HEK293T (cell line): ENCODE results near the gene SIRPA.
A peak's percentile ranks its signal among the peaks of the same experiment; 100 is the strongest.

Experiments used
- CTCF ChIA-PET: fragments of 350-600 bp; formaldehyde crosslinking; extraction: SDS; loops from one replicate; lab custom pipeline; 2021; ENCODE audit warnings: antibody characterized with exemption, inconsistent platforms; lab: Yijun Ruan, JAX
- POLR2A ChIA-PET: fragments of 350-600 bp; formaldehyde crosslinking; extraction: SDS; loops from one replicate; lab custom pipeline; 2020; ENCODE audit warnings: antibody characterized with exemption, inconsistent platforms; lab: Yijun Ruan, JAX
- DNase-seq: peaks from one replicate; pipeline ENCODE4 v3.0.0; 2012; ENCODE audit warnings: mixed read lengths; ENCODE audit errors: extremely low spot score
- ARNT ChIP-seq: fragments of 450-650 bp; IDR thresholded peaks from 2 replicates; pipeline ENCODE4 v1.6.1; 2017; ENCODE audit warnings: mild to moderate bottlenecking
- BHLHE40 ChIP-seq: fragments of 450-650 bp; IDR thresholded peaks from 2 replicates; pipeline ENCODE4 v1.6.1; 2016; ENCODE audit warnings: mild to moderate bottlenecking, moderate library complexity, borderline replicate concordance
- CTBP1 ChIP-seq: fragments of 450-650 bp; IDR thresholded peaks from 2 replicates; pipeline ENCODE4 v1.6.1; 2016; ENCODE audit warnings: borderline replicate concordance
- ELF4 ChIP-seq: fragments of 450-650 bp; IDR thresholded peaks from 2 replicates; pipeline ENCODE4 v1.6.1; 2017; ENCODE audit warnings: antibody characterized with exemption
- FOXA1 ChIP-seq: fragments of 450-650 bp; IDR thresholded peaks from 2 replicates; pipeline ENCODE4 v1.6.1; 2016; ENCODE audit warnings: mild to moderate bottlenecking
- FOXK2 ChIP-seq: fragments of 450-650 bp; IDR thresholded peaks from 2 replicates; pipeline ENCODE4 v1.6.1; 2016; ENCODE audit warnings: mild to moderate bottlenecking
- FOXM1 ChIP-seq: fragments of 450-650 bp; IDR thresholded peaks from 2 replicates; pipeline ENCODE4 v1.6.1; 2017; ENCODE audit warnings: mild to moderate bottlenecking, borderline replicate concordance
- HDGF ChIP-seq: fragments of 450-650 bp; IDR thresholded peaks from 2 replicates; pipeline ENCODE4 v1.6.1; 2017; ENCODE audit warnings: antibody characterized with exemption, borderline replicate concordance
- L3MBTL2 ChIP-seq: fragments of 450-650 bp; conservative IDR thresholded peaks from 2 replicates; pipeline ENCODE4 v1.6.1; 2016; ENCODE audit warnings: mild to moderate bottlenecking
- LEF1 ChIP-seq: fragments of 450-650 bp; IDR thresholded peaks from 2 replicates; pipeline ENCODE4 v1.6.1; 2017; ENCODE audit warnings: mild to moderate bottlenecking, borderline replicate concordance
- NFRKB ChIP-seq: fragments of 450-650 bp; IDR thresholded peaks from 2 replicates; pipeline ENCODE4 v1.6.1; 2016; ENCODE audit warnings: mild to moderate bottlenecking, moderate library complexity
- SP1 ChIP-seq: fragments of 450-650 bp; IDR thresholded peaks from 2 replicates; pipeline ENCODE4 v1.6.1; 2017
- SUZ12 ChIP-seq: fragments of 450-650 bp; IDR thresholded peaks from 2 replicates; pipeline ENCODE4 v1.6.1; 2016; ENCODE audit warnings: mild to moderate bottlenecking
- TARDBP ChIP-seq: fragments of 450-650 bp; IDR thresholded peaks from 2 replicates; pipeline ENCODE4 v1.6.1; 2016
- ZNF384 ChIP-seq: fragments of 450-650 bp; IDR thresholded peaks from 2 replicates; pipeline ENCODE4 v1.6.1; 2016
- TF ChIP-seq, protein P1 (sequence below): fragments of 450-650 bp; IDR thresholded peaks from 2 replicates; pipeline ENCODE4 v1.6.1; 2016

Gene SIRPA

DNA sequence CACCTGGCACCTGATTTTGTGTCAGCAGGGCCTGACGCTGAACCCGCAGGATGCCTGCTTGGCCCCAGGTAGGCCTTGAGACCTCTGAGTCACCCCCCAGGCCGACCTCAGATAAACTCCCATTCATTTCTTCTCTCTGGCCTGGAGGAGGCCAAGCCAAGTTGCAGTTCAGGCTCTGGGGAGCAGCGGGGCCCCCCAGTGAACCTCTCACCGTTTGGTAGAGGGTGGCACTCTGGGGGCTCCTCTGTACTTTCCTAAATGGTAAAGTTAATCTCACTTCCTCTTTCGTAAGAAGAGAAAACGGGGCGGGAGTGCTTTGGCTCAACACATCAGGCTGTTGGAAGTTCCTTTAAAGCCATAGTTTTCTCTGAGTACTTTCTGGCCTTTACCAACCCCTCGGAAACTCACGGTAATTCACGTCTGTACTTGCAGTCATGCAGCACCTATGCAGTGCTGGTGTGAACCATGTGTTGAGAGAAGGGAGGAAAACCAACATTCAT lies 2.8 kb downstream of the SIRPA start:
- ChIA-PET POLR2A (no interaction called here), CTCF (no interaction called here)
- no peak for DNase-seq
- TF ChIP-seq FOXK2 (no peak), FOXA1 (no peak), SUZ12 (no peak), SP1 (no peak), TARDBP (no peak), HDGF (no peak), CTBP1 (no peak), FOXM1 (no peak), NFRKB (no peak)

DNA sequence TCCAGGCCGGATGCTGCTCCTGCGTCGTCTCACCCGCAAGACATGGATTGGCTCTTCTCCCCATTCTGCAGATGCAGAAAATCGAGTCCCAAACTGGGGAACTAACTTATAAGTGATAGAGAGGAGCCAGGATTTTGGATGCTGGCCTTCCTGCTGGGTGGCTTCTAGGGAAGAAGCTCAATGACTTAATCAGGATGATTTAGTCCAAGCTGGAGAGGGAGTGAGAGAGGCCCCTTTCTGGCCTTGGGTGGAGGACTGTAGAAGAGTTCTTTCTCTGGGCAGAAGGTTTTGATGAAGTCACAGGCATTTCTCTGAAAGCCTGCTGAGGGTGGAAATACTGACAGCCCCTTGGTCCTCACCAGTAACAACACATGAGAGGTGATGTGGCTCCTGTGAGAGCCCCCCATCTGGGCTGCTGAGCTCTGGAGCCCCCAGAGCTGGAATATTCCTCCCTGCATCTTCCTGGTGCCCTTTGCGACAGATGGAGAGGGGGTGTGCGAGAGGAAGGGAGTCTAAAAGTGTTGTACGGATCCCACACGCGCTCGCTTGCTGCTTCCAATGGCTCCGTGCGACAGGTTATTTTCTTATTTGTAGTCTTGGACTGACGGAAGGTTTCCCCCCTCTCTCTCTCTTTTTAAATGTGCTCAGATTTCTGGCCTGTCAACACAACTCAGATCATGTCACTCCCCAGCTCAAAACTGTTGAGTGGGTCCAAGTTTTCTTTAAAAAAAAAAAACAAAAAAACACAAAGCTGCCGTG lies 3.5 kb downstream of the SIRPA start:
- no peak for DNase-seq
- POLR2A ChIA-PET, result no interaction called here
- TF ChIP-seq HDGF, result no peak
- no peak for TF ChIP-seq ARNT
- TF ChIP-seq, protein P1, sequence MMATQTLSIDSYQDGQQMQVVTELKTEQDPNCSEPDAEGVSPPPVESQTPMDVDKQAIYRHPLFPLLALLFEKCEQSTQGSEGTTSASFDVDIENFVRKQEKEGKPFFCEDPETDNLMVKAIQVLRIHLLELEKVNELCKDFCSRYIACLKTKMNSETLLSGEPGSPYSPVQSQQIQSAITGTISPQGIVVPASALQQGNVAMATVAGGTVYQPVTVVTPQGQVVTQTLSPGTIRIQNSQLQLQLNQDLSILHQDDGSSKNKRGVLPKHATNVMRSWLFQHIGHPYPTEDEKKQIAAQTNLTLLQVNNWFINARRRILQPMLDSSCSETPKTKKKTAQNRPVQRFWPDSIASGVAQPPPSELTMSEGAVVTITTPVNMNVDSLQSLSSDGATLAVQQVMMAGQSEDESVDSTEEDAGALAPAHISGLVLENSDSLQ, result no peak
- TF ChIP-seq TARDBP, result no peak
- TF ChIP-seq ZNF384, result no peak
- CTCF ChIA-PET, result no interaction called here

DNA sequence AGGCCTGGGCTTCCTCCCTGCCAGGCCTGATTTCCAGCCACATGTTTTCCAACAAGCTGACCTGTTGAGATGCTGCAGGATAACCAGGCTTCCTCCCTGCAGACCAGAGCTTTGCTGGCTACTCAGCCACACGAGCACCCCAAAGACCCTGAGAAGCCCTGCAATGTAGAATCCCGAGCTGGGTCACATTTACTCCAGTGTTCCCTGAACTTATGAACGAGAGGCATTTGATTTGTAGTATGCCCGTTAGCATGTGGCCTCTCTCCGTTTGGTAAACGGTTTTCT lies 4.0 kb downstream of the SIRPA start:
- CTCF ChIA-PET, result no interaction called here
- TF ChIP-seq SP1 (no peak), ARNT (no peak), BHLHE40 (no peak), L3MBTL2 (no peak), TARDBP (no peak), HDGF (no peak), CTBP1 (no peak), ELF4 (no peak), ZNF384 (no peak), NFRKB (no peak), FOXK2 (no peak)
- TF ChIP-seq, protein P1, result no peak
- POLR2A ChIA-PET, result no interaction called here
- DNase-seq, result no peak

DNA sequence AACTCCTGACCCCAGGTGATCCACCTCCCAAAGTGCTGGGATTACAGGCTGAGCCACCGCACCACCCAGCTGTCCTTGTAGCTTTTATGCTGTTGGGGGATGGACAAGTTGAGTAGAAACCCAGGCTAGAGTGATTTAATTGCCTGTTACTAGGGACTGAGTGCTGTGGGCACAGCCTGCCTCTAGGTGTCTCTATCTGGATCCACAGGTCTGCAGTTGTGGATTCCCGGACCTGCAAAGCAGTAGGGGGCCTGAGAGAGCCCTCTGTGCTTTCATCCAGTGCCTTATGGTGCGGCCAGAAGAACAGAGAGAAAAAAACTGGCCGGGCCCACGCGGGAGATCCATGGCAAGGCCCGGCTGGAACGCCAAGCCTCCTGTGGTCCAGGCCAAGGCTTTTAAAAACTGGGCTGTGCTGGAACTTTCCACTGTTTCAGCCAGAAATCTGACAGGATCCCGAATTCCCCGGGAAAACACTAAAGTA lies 5.2 kb downstream of the SIRPA start:
- no peak for TF ChIP-seq NFRKB
- no peak for TF ChIP-seq ZNF384
- TF ChIP-seq HDGF, result no peak
- no peak for TF ChIP-seq LEF1
- TF ChIP-seq FOXK2, result no peak
- no peak for TF ChIP-seq BHLHE40
- peak; percentile 81 for DNase-seq
- ChIA-PET POLR2A (no interaction called here), CTCF (interaction anchor here (0.6 to 0.7 kb wide), 3 partner anchors 52 to 1363 kb away, joined by 3 to 4 read pairs (median 3); no protein-coding TSS in a partner anchor)

DNA sequence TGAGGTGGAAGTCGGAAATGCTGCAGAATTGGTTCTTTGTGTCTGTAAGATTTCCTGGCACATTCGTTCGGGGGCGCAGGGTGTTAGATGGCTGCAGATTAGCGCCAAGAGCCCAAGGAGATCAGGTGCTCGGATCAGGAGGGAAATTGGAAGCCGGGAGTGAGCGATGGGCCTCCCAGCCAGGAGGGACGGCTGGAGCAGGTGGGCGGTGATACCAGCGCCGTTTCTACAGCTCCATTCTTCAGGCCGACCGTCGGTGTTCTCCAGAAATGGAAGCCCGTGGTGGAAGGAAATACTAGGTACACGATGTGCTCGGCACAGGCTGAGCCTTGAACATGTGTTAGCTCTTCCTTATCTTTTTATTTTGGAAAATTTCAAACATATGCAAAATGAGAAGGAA lies 6.5 kb downstream of the SIRPA start:
- CTCF ChIA-PET, result no interaction called here
- no peak for TF ChIP-seq ELF4
- TF ChIP-seq FOXA1, result no peak
- no peak for TF ChIP-seq BHLHE40
- no peak for TF ChIP-seq ARNT
- TF ChIP-seq L3MBTL2, result no peak
- TF ChIP-seq TARDBP, result no peak
- TF ChIP-seq LEF1, result no peak
- TF ChIP-seq FOXM1, result no peak
- no peak for TF ChIP-seq SP1
- TF ChIP-seq ZNF384, result no peak
- TF ChIP-seq SUZ12, result no peak
- TF ChIP-seq NFRKB, result no peak
- TF ChIP-seq, protein P1, result no peak
- no peak for TF ChIP-seq FOXK2
- TF ChIP-seq HDGF, result no peak
- no peak for TF ChIP-seq CTBP1
- POLR2A ChIA-PET, result no interaction called here
- no peak for DNase-seq

DNA sequence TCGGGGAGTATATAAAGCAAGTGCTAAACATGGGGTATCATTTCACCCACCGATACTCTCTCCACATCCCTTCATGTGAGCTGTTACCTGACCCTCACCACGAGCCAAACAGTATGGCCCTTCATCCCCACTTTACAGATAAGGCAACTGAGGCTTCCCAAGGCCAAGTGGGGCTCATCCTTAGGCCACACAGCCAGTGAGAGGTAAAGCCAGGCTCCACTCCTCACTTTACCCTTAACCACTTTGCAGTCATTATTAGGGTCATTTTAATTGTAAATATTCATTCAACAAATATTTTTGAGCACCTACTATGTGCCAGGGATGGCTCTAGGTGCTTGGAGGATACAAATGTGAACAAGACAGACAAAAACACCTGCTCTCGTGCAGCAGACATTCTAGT lies 7.0 kb downstream of the SIRPA start:
- CTCF ChIA-PET, result no interaction called here
- DNase-seq, result no peak
- POLR2A ChIA-PET, result no interaction called here
- TF ChIP-seq CTBP1, result no peak
- TF ChIP-seq ARNT, result no peak
- TF ChIP-seq NFRKB, result no peak
- TF ChIP-seq SP1, result no peak
- TF ChIP-seq TARDBP, result no peak
- TF ChIP-seq FOXM1, result no peak
- TF ChIP-seq FOXA1, result no peak
- no peak for TF ChIP-seq BHLHE40
